CD4-positive, alpha-beta T cell (primary cell): ENCODE measurements around the gene ADCY5. TPM values are rescaled to one million over a fixed set of nuclear protein-coding genes. Genes with fewer than 3 reads are reported as not detected.

ENCODE experiments used
- ATAC-seq: fragments of 200-7000 bp; cut with Tn5 transposase; one replicate; pipeline ENCODE4 v1.10.0; 2022; ENCODE audit warnings: mild to moderate bottlenecking; ENCODE audit not compliant: poor library complexity
- CTCF ChIA-PET: fragments of 350-600 bp; sonication (Branson Sonifier 250); formaldehyde crosslinking; loops from one replicate; lab custom pipeline; 2021; ENCODE audit warnings: antibody characterized with exemption, inconsistent platforms; lab: Charles Lee
- POLR2A ChIA-PET: fragments of 350-600 bp; sonication (Branson Sonifier 250); formaldehyde crosslinking; loops from one replicate; lab custom pipeline; 2021; ENCODE audit warnings: antibody characterized with exemption, inconsistent platforms; lab: Charles Lee
- DNase-seq, 14 experiments: peaks; one replicate each; pipeline ENCODE4 v3.0.0-alpha.2; 2013 to 2020; ENCODE audit warnings: mixed read lengths in 2 of 14
- H3K27ac ChIP-seq, 2 donors: one replicate each; pipeline versions ENCODE4 v1.5.1 to v1.7.0; 2013; ENCODE audit warnings: low read length in 2 of 2, low read depth in 1 of 2, mild to moderate bottlenecking in 1 of 2
- H3K27me3 ChIP-seq, 2 experiments: 1 replicate in 1 of 2; 2 replicates in 1 of 2; pipeline versions ENCODE4 v1.6.1 to v1.7.0; 2013; ENCODE audit warnings: low read length in 2 of 2, control low read depth in 1 of 2, mild to moderate bottlenecking in 1 of 2, moderate library complexity in 1 of 2; ENCODE audit not compliant: insufficient read depth in 2 of 2, control insufficient read depth in 1 of 2
- H3K36me3 ChIP-seq: one replicate; pipeline ENCODE4 v1.6.1; 2013; ENCODE audit warnings: low read length, control low read depth; ENCODE audit not compliant: insufficient read depth
- H3K4me1 ChIP-seq: one replicate; pipeline ENCODE4 v1.6.1; 2013; ENCODE audit warnings: low read length, control low read depth; ENCODE audit not compliant: insufficient read depth
- H3K4me3 ChIP-seq: one replicate; pipeline ENCODE4 v1.5.1; 2013; ENCODE audit warnings: mild to moderate bottlenecking, low read length, moderate library complexity
- H3K9me3 ChIP-seq, 2 experiments: 1 replicate in 1 of 2; 2 replicates in 1 of 2; pipeline versions ENCODE4 v1.6.1 to v1.7.0; 2013; ENCODE audit warnings: low read length in 2 of 2, mild to moderate bottlenecking in 2 of 2, control low read depth in 1 of 2, moderate library complexity in 1 of 2; ENCODE audit not compliant: control insufficient read depth in 1 of 2, insufficient read depth in 1 of 2
- H3K27ac Mint-ChIP-seq: one replicate; pipeline ENCODE4 v1.8.0; 2020; ENCODE audit warnings: mixed read lengths
- H3K27me3 Mint-ChIP-seq: one replicate; pipeline ENCODE4 v1.8.0; 2021; ENCODE audit warnings: mixed read lengths
- H3K36me3 Mint-ChIP-seq: one replicate; pipeline ENCODE4 v1.8.0; 2021; ENCODE audit warnings: low read depth, mixed read lengths
- H3K4me1 Mint-ChIP-seq: one replicate; pipeline ENCODE4 v1.8.0; 2021; ENCODE audit warnings: low read depth, mixed read lengths
- H3K4me3 Mint-ChIP-seq: one replicate; pipeline ENCODE4 v1.8.0; 2020; ENCODE audit warnings: mild to moderate bottlenecking, mixed read lengths
- H3K9me3 Mint-ChIP-seq: one replicate; pipeline ENCODE4 v1.8.0; 2020; ENCODE audit warnings: mixed read lengths
- CTCF ChIP-seq: fragments of 200-600 bp; IDR thresholded peaks from one replicate; pipeline ENCODE4 v1.8.0; 2022; ENCODE audit warnings: antibody characterized with exemption, mild to moderate bottlenecking
- intact Hi-C, 2 experiments: fragments of 100-400 bp; cut with DNase I in 1 of 2; cut with micrococcal nuclease in 1 of 2; formaldehyde crosslinking; loops; one replicate each; pipeline versions ENCODE4 v1.15.1 to v1.9.0; 2023 to 2025; cut with DNase I, micrococcal nuclease
- total RNA-seq, 174 experiments: library from RNA in 2 of 174; stranded (reverse) in 2 of 174; gene quantifications; one replicate each; pipeline ENCODE4 v1.2.3 and lab custom pipeline; 2021 to 2026

Gene ADCY5
- total RNA-seq, 2 experiments from 2014 or later: not detected

GRCh38 chr3:123290107-123290930, 158.6 kb downstream of the ADCY5 start:
- POLR2A ChIA-PET: no interaction called here
- DNase-seq: no peak
- no peaks in the 10 kb centered on the region for H3K9me3 Mint-ChIP-seq
- no peak overlapping the region for H3K4me3 Mint-ChIP-seq
- Histone ChIP-seq H3K36me3 (no peaks in the 10 kb centered on the region), H3K9me3 (peaks cover 0 to 52% of the 10 kb centered on the region in 2 experiments), H3K27me3 (no peaks in the 10 kb centered on the region), H3K4me3 (no peak overlapping the region), H3K4me1 (no peaks in the 10 kb centered on the region), H3K27ac (no peak overlapping the region)
- CTCF ChIA-PET: no interaction called here
- H3K36me3 Mint-ChIP-seq: no peaks in the 10 kb centered on the region
- intact Hi-C loops: no loop called here
- H3K4me1 Mint-ChIP-seq: no peaks in the 10 kb centered on the region
- ATAC-seq: no peak
- H3K27me3 Mint-ChIP-seq: peaks cover 12% of the 10 kb centered on the region
- H3K27ac Mint-ChIP-seq: no peak overlapping the region
- no peak for TF ChIP-seq CTCF

DNA sequence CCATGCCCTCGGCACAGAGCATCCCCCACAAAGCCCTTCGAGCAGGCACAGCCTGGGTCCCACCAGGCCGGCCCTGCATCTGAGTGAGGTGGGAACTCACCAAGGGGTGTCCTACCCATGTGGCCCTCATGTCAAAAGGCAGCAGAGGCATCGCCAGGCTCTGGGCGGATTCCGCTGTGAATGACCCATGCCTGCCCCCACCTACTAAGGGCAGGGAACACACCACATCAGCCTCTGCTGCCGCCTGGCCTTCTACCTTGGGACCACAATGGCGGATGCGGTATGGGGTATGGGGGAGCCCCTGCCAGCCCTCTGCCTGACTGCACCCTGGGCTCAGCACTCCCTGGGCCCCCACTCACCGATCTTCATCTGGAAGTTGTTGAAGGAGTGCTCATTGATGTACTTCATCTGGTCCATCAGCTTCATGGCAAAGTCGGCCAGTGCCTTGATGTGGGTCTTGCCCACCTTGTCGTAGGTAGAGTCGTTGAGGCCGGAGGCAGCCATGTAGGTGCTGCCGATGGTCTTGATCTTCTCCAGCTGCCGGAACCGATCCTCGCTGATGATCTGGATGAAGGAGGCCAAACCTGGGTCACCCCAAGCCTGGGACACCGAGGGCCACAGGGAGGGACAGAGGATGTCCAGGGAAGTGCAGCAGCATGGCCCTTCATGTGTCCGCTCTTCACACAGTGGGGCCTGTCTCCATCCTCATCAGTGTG, 159.3 kb downstream of the ADCY5 start:
- ATAC-seq (no peak), DNase-seq (no peak)
- TF ChIP-seq CTCF: no peak
- Mint-ChIP-seq H3K4me1 (no peaks in the 10 kb centered on the region), H3K9me3 (no peaks in the 10 kb centered on the region), H3K27ac (no peak overlapping the region), H3K36me3 (no peaks in the 10 kb centered on the region), H3K4me3 (no peak overlapping the region), H3K27me3 (peaks cover 10% of the 10 kb centered on the region)
- ChIA-PET CTCF (no interaction called here), POLR2A (no interaction called here)
- H3K4me1 ChIP-seq: no peaks in the 10 kb centered on the region
- no peaks in the 10 kb centered on the region for H3K36me3 ChIP-seq
- peaks cover 0 to 49% of the 10 kb centered on the region in 2 experiments for H3K9me3 ChIP-seq
- H3K27ac ChIP-seq: no peak overlapping the region
- no peak overlapping the region for H3K4me3 ChIP-seq
- intact Hi-C loops: no loop called here
- no peaks in the 10 kb centered on the region for H3K27me3 ChIP-seq

DNA sequence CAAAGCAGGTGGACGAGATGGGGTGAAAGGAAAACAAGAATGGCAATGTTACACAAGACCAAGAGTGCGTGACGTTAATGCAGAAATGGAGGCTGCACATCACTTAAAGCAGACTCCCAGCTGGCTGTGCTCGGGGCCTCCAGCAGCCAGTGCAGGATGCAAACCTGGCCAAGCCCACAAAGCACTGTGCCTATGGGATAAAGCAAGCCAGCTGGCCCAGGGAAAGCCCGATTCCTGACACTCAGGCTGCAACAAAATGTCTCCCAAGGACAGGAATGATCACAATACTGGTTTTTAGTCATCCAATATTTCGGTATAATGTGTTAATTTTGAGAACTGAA, 161.0 kb downstream of the ADCY5 start:
- ATAC-seq (no peak), DNase-seq (no peak)
- Histone ChIP-seq H3K4me1 (no peaks in the 10 kb centered on the region), H3K9me3 (peaks cover 0 to 42% of the 10 kb centered on the region in 2 experiments), H3K27ac (no peak overlapping the region), H3K4me3 (no peak overlapping the region), H3K36me3 (no peaks in the 10 kb centered on the region), H3K27me3 (no peaks in the 10 kb centered on the region)
- Mint-ChIP-seq H3K27ac (no peak overlapping the region), H3K9me3 (no peaks in the 10 kb centered on the region), H3K4me3 (no peak overlapping the region), H3K4me1 (no peaks in the 10 kb centered on the region), H3K27me3 (no peaks in the 10 kb centered on the region), H3K36me3 (no peaks in the 10 kb centered on the region)
- POLR2A ChIA-PET: no interaction called here
- TF ChIP-seq CTCF: no peak
- intact Hi-C loops: no loop called here
- CTCF ChIA-PET: no interaction called here
